Measurements from ENCODE around the gene TGM2. TPM values are rescaled to one million over a fixed set of nuclear protein-coding genes. Genes with fewer than 3 reads are reported as not detected.

TGM2 gene
- total and polyA plus RNA-seq, 9 of the 15 experiments (the other 6 are each of a cell fraction or from before 2014, with no cell fraction given) = 5.5 to 78.5 (median 37.6) TPM

DNA sequence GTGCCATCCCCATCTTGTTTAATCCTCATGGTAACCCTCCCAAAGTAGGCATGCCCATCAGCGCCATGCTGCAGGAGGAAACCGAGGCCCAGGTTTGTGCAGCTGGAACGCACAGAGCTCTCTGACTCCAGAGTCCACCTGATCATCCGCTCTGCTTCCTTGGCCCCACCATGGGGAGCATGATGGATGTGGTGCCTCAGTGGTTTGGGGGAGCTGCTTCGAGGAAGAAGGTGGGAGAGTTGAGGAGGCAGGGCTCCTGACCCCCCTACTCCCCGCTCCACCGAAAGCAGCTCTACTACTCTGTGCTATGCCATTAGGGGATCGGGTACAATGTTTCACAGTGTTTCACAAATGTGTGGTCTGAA lies 52.2 kb downstream of the TGM2 start (continued):
- TF ChIP-seq, protein P1, sequence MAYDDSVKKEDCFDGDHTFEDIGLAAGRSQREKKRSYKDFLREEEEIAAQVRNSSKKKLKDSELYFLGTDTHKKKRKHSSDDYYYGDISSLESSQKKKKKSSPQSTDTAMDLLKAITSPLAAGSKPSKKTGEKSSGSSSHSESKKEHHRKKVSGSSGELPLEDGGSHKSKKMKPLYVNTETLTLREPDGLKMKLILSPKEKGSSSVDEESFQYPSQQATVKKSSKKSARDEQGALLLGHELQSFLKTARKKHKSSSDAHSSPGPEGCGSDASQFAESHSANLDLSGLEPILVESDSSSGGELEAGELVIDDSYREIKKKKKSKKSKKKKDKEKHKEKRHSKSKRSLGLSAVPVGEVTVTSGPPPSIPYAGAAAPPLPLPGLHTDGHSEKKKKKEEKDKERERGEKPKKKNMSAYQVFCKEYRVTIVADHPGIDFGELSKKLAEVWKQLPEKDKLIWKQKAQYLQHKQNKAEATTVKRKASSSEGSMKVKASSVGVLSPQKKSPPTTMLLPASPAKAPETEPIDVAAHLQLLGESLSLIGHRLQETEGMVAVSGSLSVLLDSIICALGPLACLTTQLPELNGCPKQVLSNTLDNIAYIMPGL (CRISPR knock-in tag; IDR thresholded peaks at IDR 0.05) = 0 out of 2 replicates have a peak, but pooled peaks have one; percentile 7
- TF ChIP-seq ZFPM2 (CRISPR knock-in tag; IDR thresholded peaks at IDR 0.05) (no peak), KLF1 (tag; IDR thresholded peaks at IDR 0.05) (no peak), ZNF695 (CRISPR knock-in tag; IDR thresholded peaks at IDR 0.05) (no peak), NEUROD1 (IDR thresholded peaks at IDR 0.05; ENCODE audit: borderline replicate concordance, low read depth, low read length, partially characterized antibody) (no peak), BDP1 (IDR thresholded peaks at IDR 0.05; ENCODE audit: insufficient read depth, insufficient read length) (no peak), MAFG (tag; conservative IDR thresholded peaks at IDR 0.05) (no peak), E4F1 (CRISPR knock-in tag; IDR thresholded peaks at IDR 0.05; ENCODE audit: borderline replicate concordance) (no peak), PHB (CRISPR knock-in tag; IDR thresholded peaks at IDR 0.05) (no peak), ILF3 (IDR thresholded peaks at IDR 0.05; ENCODE audit: borderline replicate concordance) (no peak), USF1 (CRISPR knock-in tag; IDR thresholded peaks at IDR 0.05) (0 out of 2 replicates have a peak, but pooled peaks have one; percentile 11)
